ENCODE data around the gene IMPDH2. TPM values are rescaled to one million over a fixed set of nuclear protein-coding genes. Genes with fewer than 3 reads are reported as not detected.

IMPDH2 gene
- total and polyA plus RNA-seq, 2 of the 4 experiments (the other 2 are of a cell fraction) = 190 to 296 TPM

DNA sequence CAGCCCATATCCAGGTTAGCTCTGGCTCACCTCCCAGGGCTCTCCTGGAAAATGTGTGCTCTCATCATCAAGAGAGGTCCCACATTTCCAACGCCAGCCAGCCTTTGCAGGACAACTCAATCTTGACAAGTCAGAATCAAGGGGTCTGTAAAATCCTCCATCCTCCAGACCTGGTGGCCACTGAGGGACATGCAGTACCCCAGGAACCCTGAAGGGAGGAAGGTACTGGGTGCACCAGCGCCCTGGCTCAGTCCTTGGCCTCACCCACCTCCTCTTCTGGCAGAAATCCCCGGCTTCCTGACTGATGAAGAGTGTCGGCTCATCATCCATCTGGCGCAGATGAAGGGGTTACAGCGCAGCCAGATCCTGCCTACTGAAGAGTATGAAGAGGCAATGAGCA, 28.0 kb downstream of the IMPDH2 start:
- H3K14ac ChIP-seq (replicated peaks; ENCODE audit: low read depth, low read length) = no peak overlapping the region
- H3K4ac ChIP-seq (ENCODE audit: low read depth, low read length) = no peak overlapping the region
- BruUV-seq (replicated peaks) = no TSS peak
- H4K5ac ChIP-seq (ENCODE audit: low read depth, low read length) = no peak overlapping the region
- ChIA-PET POLR2A (ENCODE audit: unreplicated experiment) (no interaction called here), CTCF (no interaction called here)
- H3K9me3 ChIP-seq (ENCODE audit: control insufficient read depth, insufficient read depth, low read length) = no peaks in the 10 kb centered on the region
- H3K9ac ChIP-seq (ENCODE audit: low read depth, low read length) = no peak overlapping the region
- peaks cover 2% of the 10 kb centered on the region for H3K4me1 ChIP-seq (ENCODE audit: control insufficient read depth, insufficient read depth, low read length)
- in situ Hi-C loops (cut with MboI; ENCODE audit: low sequenced_read_pairs) = no loop called here
- H2AK5ac ChIP-seq (ENCODE audit: low read depth, low read length) = no peak overlapping the region
- H3K4me2 ChIP-seq (ENCODE audit: low read depth, low read length) = no peak overlapping the region
- no peaks in the 10 kb centered on the region for H3K27me3 ChIP-seq (ENCODE audit: control insufficient read depth, insufficient read depth, low read length)
- ATAC-seq (ENCODE audit: low read depth) = no peak
- no peak overlapping the region for H2BK15ac ChIP-seq (ENCODE audit: low read depth, low read length)
- H2BK20ac ChIP-seq (ENCODE audit: low read depth, low read length) = no peak overlapping the region
- no peak overlapping the region for H3K56ac ChIP-seq (ENCODE audit: extremely low read depth, insufficient read depth, low read length)
- H2AFZ ChIP-seq (replicated peaks; ENCODE audit: low read length, poor library complexity) = peak overlapping the region; percentile 36
- WGBS, 2 experiments (ENCODE audit: extremely low coverage in 2 of 2, insufficient read length in 1 of 2) = 80% methylated on average over 1 of the region's 6 CpGs; no CpG with 5 or more reads in 1 of the 2 experiments
- H3K79me1 ChIP-seq (ENCODE audit: low read depth in 1 of 2, low read length in 2 of 2) = peaks cover 22 to 38% of the 10 kb centered on the region in 2 experiments; a peak in 3 of 4 replicates
- peaks cover 14% of the 10 kb centered on the region for H3K9me1 ChIP-seq (ENCODE audit: insufficient read depth, low read length)
- no peak overlapping the region for H2BK5ac ChIP-seq (ENCODE audit: low read depth, low read length, poor library complexity, severe bottlenecking)
- peaks cover 6% of the 10 kb centered on the region; the same call in 1 of the 2 replicates for H3K36me3 ChIP-seq (ENCODE audit: control insufficient read depth, insufficient read depth, low read length)
- DNase-seq = no peak
- no peaks in the 10 kb centered on the region; the same call in 1 of the 2 replicates for H4K20me1 ChIP-seq (ENCODE audit: insufficient read depth, low read length)
- no peak overlapping the region for H4K91ac ChIP-seq (ENCODE audit: insufficient read depth, low read depth, low read length)
- no peak overlapping the region for H4K8ac ChIP-seq (ENCODE audit: low read depth in 2 of 2, low read length in 2 of 2)
- H3K27ac ChIP-seq (ENCODE audit: insufficient read depth, low read length) = no peak overlapping the region
- no peak overlapping the region for H3K18ac ChIP-seq (ENCODE audit: low read depth, low read length)
- H3K23ac ChIP-seq (ENCODE audit: low read depth, low read length) = no peak overlapping the region
- no peak overlapping the region for H3K4me3 ChIP-seq (ENCODE audit: insufficient read depth, low read depth, low read length)
- H2BK120ac ChIP-seq (ENCODE audit: low read depth, low read length) = no peak overlapping the region
- H2AK9ac ChIP-seq (replicated peaks; ENCODE audit: low read depth, low read length, poor library complexity) = peak overlapping the region; percentile 3
- intact Hi-C loops (cut with micrococcal nuclease) = no loop called here
- dilution Hi-C loops (cut with HindIII; ENCODE audit: low sequenced_read_pairs, unreplicated experiment) = no loop called here
- TF ChIP-seq CHD1 (IDR thresholded peaks at IDR 0.05; ENCODE audit: low read depth, low read length) (no peak), RAD21 (IDR thresholded peaks at IDR 0.05; ENCODE audit: low read length) (no peak), BHLHE40 (IDR thresholded peaks at IDR 0.05; ENCODE audit: low read depth, low read length) (no peak), MAFK (IDR thresholded peaks at IDR 0.05; ENCODE audit: low read depth, low read length) (no peak)
- TF ChIP-seq, protein P1, sequence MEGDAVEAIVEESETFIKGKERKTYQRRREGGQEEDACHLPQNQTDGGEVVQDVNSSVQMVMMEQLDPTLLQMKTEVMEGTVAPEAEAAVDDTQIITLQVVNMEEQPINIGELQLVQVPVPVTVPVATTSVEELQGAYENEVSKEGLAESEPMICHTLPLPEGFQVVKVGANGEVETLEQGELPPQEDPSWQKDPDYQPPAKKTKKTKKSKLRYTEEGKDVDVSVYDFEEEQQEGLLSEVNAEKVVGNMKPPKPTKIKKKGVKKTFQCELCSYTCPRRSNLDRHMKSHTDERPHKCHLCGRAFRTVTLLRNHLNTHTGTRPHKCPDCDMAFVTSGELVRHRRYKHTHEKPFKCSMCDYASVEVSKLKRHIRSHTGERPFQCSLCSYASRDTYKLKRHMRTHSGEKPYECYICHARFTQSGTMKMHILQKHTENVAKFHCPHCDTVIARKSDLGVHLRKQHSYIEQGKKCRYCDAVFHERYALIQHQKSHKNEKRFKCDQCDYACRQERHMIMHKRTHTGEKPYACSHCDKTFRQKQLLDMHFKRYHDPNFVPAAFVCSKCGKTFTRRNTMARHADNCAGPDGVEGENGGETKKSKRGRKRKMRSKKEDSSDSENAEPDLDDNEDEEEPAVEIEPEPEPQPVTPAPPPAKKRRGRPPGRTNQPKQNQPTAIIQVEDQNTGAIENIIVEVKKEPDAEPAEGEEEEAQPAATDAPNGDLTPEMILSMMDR (conservative IDR thresholded peaks at IDR 0.05; ENCODE audit: low read depth, low read length) = no peak

Measured in IMR-90 (cell line).